A673 (cell line): ENCODE results near the gene HAS3. TPM values are rescaled to one million over a fixed set of nuclear protein-coding genes. Genes with fewer than 3 reads are reported as not detected.

Experiments
- BruUV-seq: library from RNA; stranded (reverse); fragments of 400-500 nt; replicated peaks from 2 replicates; lab custom pipeline; 2021; lab: Mats Ljungman, UMichigan
- CTCF ChIA-PET: fragments of 300-600 bp; sonication (Branson Sonifier 250); formaldehyde crosslinking; loops from one replicate; lab custom pipeline; 2022; ENCODE audit warnings: antibody characterized with exemption; lab: Charles Lee
- POLR2A ChIA-PET: fragments of 300-600 bp; sonication (Branson Sonifier 250); formaldehyde crosslinking; loops from one replicate; lab custom pipeline; 2022; ENCODE audit warnings: antibody characterized with exemption; ENCODE audit not compliant: low non-redundant PET; lab: Charles Lee
- DNase-seq: peaks from one replicate; pipeline ENCODE4 v3.0.0-alpha.2; 2015; ENCODE audit warnings: low spot score
- H3K27ac ChIP-seq: fragments of 200-600 bp; sonication (generic); 2 replicates; pipeline ENCODE4 v1.5.1; 2016; ENCODE audit warnings: mixed run types, low read depth, mild to moderate bottlenecking, mixed read lengths, antibody characterized with exemption, low read length; ENCODE audit not compliant: poor library complexity, severe bottlenecking
- H3K27me3 ChIP-seq: fragments of 200-600 bp; sonication (generic); replicated peaks from 2 replicates; pipeline ENCODE4 v1.6.1; 2017; ENCODE audit warnings: mixed run types, low read depth, mild to moderate bottlenecking, mixed read lengths, antibody characterized with exemption, low read length; ENCODE audit not compliant: insufficient read depth, poor library complexity
- H3K36me3 ChIP-seq: fragments of 200-600 bp; sonication (generic); 2 replicates; pipeline ENCODE4 v1.6.1; 2016; ENCODE audit warnings: mixed run types, mild to moderate bottlenecking, mixed read lengths, antibody characterized with exemption, low read length; ENCODE audit not compliant: insufficient read depth, poor library complexity, severe bottlenecking
- H3K4me1 ChIP-seq: fragments of 200-600 bp; sonication (generic); 2 replicates; pipeline ENCODE4 v1.6.1; 2017; ENCODE audit warnings: mixed run types, mild to moderate bottlenecking, mixed read lengths, antibody characterized with exemption, low read length; ENCODE audit not compliant: insufficient read depth, poor library complexity, severe bottlenecking
- H3K4me3 ChIP-seq: fragments of 200-600 bp; sonication (generic); 2 replicates; pipeline ENCODE4 v1.5.1; 2016; ENCODE audit warnings: low read depth, mixed run types, mild to moderate bottlenecking, mixed read lengths, low read length; ENCODE audit not compliant: poor library complexity, severe bottlenecking
- H3K9me3 ChIP-seq: fragments of 200-600 bp; sonication (generic); 2 replicates; pipeline ENCODE4 v1.6.1; 2016; ENCODE audit warnings: mixed run types, low read depth, mild to moderate bottlenecking, mixed read lengths, antibody characterized with exemption, low read length; ENCODE audit not compliant: poor library complexity, severe bottlenecking
- CTCF ChIP-seq: fragments of 300-800, 200-600 bp; sonication (generic); conservative IDR thresholded peaks from 2 replicates; pipeline ENCODE4 v1.5.1; 2017; ENCODE audit warnings: low read depth, mild to moderate bottlenecking, antibody characterized with exemption, low read length, moderate library complexity, mixed read lengths
- EZH2 ChIP-seq: fragments of 200-600 bp; sonication (generic); IDR thresholded peaks from 2 replicates; pipeline ENCODE4 v1.6.1; 2017; ENCODE audit warnings: borderline replicate concordance, low read depth, mild to moderate bottlenecking, mixed read lengths, antibody characterized with exemption, low read length; ENCODE audit not compliant: poor library complexity, severe bottlenecking
- intact Hi-C: fragments of 100-400 bp; cut with micrococcal nuclease; formaldehyde crosslinking; loops from one replicate; pipeline ENCODE4 v1.10.0; 2022; ENCODE audit not compliant: unreplicated experiment
- total RNA-seq: library from RNA; stranded (reverse); gene quantifications from 2 replicates; pipeline ENCODE4 v1.2.3, GENCODE V29; 2021

HAS3 gene
- total RNA-seq, 1 experiment from 2014 or later: 0.49 TPM

GRCh38 chr16:69109486-69110270 is 4.2 kb downstream of the HAS3 start:
- BruUV-seq: no TSS peak
- ChIA-PET CTCF (interaction anchor here (0.6 to 1.2 kb wide), 2 partner anchors 22 to 581 kb away, joined by 3 read pairs; no protein-coding TSS in a partner anchor), POLR2A (no interaction called here)
- Histone ChIP-seq H3K27me3 (no peaks in the 10 kb centered on the region), H3K4me1 (peaks cover 8% of the 10 kb centered on the region), H3K36me3 (no peaks in the 10 kb centered on the region), H3K27ac (no peak overlapping the region), H3K9me3 (no peaks in the 10 kb centered on the region), H3K4me3 (no peak overlapping the region)
- TF ChIP-seq CTCF (no peak), EZH2 (no peak)
- DNase-seq: no peak
- intact Hi-C loops: loop anchor here (5.0 kb wide), 2 partner anchors 112 to 517 kb away; no protein-coding TSS in a partner anchor

- H3K27ac ChIP-seq: no peak overlapping the region
- TF ChIP-seq EZH2 (no peak), CTCF (no peak)
- no peak overlapping the region for H3K4me3 ChIP-seq
- intact Hi-C loops: no loop called here
- peaks cover 3% of the 10 kb centered on the region for H3K36me3 ChIP-seq
- no peaks in the 10 kb centered on the region for H3K9me3 ChIP-seq
- CTCF ChIA-PET: interaction anchor here (0.6 to 1.2 kb wide), 2 partner anchors 65 to 581 kb away, joined by 3 to 6 read pairs; no protein-coding TSS in a partner anchor
- H3K27me3 ChIP-seq: no peaks in the 10 kb centered on the region
- POLR2A ChIA-PET: no interaction called here
- H3K4me1 ChIP-seq: peaks cover 8% of the 10 kb centered on the region
- no TSS peak for BruUV-seq
- no peak for DNase-seq
These were observed 5.0 kb downstream of the HAS3 start for GRCh38 chr16:69110406-69110805.

GRCh38 chr16:69111216-69111875 is 5.9 kb downstream of the HAS3 start:
- Histone ChIP-seq H3K27ac (no peak overlapping the region), H3K9me3 (no peaks in the 10 kb centered on the region), H3K36me3 (peaks cover 3% of the 10 kb centered on the region), H3K27me3 (no peaks in the 10 kb centered on the region), H3K4me3 (no peak overlapping the region), H3K4me1 (peaks cover 8% of the 10 kb centered on the region)
- ChIA-PET POLR2A (no interaction called here), CTCF (interaction anchor here (1.2 kb wide), 1 partner anchor 582 kb away, joined by 3 read pairs; no protein-coding TSS in a partner anchor)
- intact Hi-C loops: no loop called here
- TF ChIP-seq EZH2 (no peak), CTCF (no peak)
- no TSS peak for BruUV-seq
- DNase-seq: no peak
